ENCODE data around the gene MEIG1.

DNA sequence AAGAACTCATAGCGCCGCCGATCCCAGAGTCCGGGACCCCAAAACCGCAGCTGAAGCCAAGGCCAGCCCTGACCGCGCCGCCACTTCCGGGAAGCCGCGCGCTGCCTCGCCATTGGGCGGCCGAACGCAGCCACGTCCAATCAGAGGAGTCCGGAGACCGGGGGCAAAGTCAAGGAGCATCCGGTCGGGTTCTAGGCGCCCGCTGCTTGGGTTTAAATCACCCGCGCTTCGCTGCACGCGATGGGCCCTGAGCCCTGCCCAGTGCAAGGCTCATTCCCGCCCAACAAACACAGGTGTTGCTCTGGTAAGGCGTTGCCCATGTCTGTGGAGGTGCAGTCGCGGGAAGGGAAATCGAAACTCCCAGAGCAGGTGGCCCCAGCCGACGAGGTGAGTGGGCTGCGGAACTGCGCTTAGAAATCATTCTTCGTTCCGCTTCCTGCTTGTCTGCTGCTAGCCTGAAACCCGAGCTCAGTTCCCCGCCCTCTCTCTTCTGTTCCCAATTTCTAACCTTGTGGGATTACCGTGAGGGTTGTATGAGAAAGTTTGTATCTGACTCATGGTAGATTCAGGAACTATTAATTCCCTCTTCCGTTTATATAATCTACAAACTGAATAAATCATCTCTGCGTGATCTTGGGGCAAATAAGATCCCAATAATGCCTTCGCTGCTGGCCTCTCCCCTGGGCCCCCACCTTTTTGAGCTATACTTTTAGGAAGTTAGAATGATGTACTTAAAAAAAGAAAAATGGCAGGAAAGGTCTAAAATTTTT lies 5.0 kb upstream of the MEIG1 start, which contains the start of gene DCLRE1C:
- TF ChIP-seq POLR2A (IDR thresholded peaks at IDR 0.05) = no peak
- TF ChIP-seq, protein P1, sequence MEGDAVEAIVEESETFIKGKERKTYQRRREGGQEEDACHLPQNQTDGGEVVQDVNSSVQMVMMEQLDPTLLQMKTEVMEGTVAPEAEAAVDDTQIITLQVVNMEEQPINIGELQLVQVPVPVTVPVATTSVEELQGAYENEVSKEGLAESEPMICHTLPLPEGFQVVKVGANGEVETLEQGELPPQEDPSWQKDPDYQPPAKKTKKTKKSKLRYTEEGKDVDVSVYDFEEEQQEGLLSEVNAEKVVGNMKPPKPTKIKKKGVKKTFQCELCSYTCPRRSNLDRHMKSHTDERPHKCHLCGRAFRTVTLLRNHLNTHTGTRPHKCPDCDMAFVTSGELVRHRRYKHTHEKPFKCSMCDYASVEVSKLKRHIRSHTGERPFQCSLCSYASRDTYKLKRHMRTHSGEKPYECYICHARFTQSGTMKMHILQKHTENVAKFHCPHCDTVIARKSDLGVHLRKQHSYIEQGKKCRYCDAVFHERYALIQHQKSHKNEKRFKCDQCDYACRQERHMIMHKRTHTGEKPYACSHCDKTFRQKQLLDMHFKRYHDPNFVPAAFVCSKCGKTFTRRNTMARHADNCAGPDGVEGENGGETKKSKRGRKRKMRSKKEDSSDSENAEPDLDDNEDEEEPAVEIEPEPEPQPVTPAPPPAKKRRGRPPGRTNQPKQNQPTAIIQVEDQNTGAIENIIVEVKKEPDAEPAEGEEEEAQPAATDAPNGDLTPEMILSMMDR (IDR thresholded peaks at IDR 0.05) = no peak
